Glutamatergic neuron (in vitro differentiated cells): Measurements from ENCODE around the gene GRIN1. TPM values are rescaled to one million over a fixed set of nuclear protein-coding genes. Genes with fewer than 3 reads are reported as not detected.

Experiments
- DNase-seq: peaks from one replicate; pipeline ENCODE4 v3.0.0; 2022
- H3K27ac Mint-ChIP-seq: one replicate; pipeline ENCODE4 v1.8.0; 2020; ENCODE audit warnings: mild to moderate bottlenecking, mixed read lengths, inconsistent platforms; ENCODE audit not compliant: unreplicated experiment
- H3K27me3 Mint-ChIP-seq: one replicate; pipeline ENCODE4 v1.8.0; 2020; ENCODE audit warnings: mild to moderate bottlenecking, moderate library complexity, mixed read lengths, inconsistent platforms; ENCODE audit not compliant: unreplicated experiment
- H3K36me3 Mint-ChIP-seq: one replicate; pipeline ENCODE4 v1.8.0; 2020; ENCODE audit warnings: mild to moderate bottlenecking, mixed read lengths, inconsistent platforms; ENCODE audit not compliant: unreplicated experiment
- H3K4me1 Mint-ChIP-seq: one replicate; pipeline ENCODE4 v1.8.0; 2020; ENCODE audit warnings: mild to moderate bottlenecking, low read depth, mixed read lengths, inconsistent platforms; ENCODE audit not compliant: unreplicated experiment
- H3K4me3 Mint-ChIP-seq: one replicate; pipeline ENCODE4 v1.8.0; 2020; ENCODE audit warnings: mild to moderate bottlenecking, mixed read lengths, inconsistent platforms; ENCODE audit not compliant: unreplicated experiment
- H3K9me3 Mint-ChIP-seq: one replicate; pipeline ENCODE4 v1.8.0; 2020; ENCODE audit warnings: mild to moderate bottlenecking, moderate library complexity, mixed read lengths, inconsistent platforms; ENCODE audit not compliant: unreplicated experiment
- CTCF ChIP-seq: fragments of 200-600 bp; sonication (generic); IDR thresholded peaks from one replicate; pipeline ENCODE4 v1.5.0; 2021; ENCODE audit not compliant: partially characterized antibody, unreplicated experiment
- total RNA-seq: library from RNA; stranded (reverse); fragmentation: NEBNext Ultra II Directional; extraction: Animal tissue kit (Norgen Biotek cat#: 25700); gene quantifications from one replicate; pipeline ENCODE4 v1.2.1, GENCODE V29; 2021; ENCODE audit not compliant: unreplicated experiment

GRIN1 gene
- total RNA-seq, 1 donor from 2014 or later = 5.5 TPM

GRCh38 chr9:137204731-137205125, 65.8 kb downstream of the GRIN1 start:
- TF ChIP-seq CTCF = no peak
- Mint-ChIP-seq H3K36me3 (peaks cover 5% of the 10 kb centered on the region), H3K4me3 (peak overlapping the region; percentile 97), H3K27ac (peak overlapping the region; percentile 85), H3K27me3 (peaks cover 3% of the 10 kb centered on the region), H3K9me3 (peaks cover 12% of the 10 kb centered on the region), H3K4me1 (peaks cover 13% of the 10 kb centered on the region)
- no peak for DNase-seq

DNA sequence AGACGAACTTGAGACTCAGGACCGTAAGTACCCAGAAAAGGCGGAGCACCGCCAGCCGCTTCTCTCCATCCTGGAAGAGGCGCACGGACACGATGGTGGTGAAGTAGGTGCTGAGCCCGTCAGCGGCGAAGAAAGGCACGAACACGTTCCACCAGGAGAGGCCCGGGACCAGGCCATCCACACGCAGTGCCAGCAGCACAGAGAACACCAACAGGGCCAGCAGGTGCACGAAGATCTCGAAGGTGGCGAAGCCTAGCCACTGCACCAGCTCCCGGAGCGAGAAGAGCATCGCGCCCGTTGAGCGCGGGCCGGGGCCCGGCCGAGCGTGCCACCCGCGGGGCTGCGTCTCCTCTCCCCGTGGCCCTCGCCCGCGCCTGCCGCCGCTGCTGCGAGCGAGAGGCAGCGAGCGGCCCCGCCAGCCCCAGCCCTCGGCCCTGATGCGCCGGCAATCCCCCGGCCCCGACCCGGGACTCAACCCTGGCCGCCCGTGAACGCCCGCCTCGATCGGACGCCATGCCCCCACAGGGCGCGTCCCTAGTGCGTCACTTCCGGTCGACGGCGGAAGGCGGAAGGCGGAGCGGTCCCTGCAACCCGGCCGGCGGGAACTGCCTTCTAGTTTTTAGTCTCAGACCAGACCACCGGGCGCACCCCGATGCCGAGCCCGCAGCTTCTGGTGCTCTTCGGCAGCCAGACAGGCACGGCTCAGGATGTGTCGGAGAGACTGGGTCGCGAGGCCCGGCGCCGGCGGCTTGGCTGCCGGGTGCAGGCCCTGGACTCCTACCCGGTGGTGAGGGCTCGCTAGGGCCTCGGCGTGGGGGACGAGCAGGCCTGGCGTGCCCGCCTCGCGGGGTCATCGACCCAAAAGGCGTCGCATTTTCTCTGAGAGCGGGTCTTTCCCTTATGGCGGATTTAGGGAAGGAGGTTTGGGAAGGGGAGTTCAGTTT, 66.4 kb downstream of the GRIN1 start, which contains the start of the genes NDOR1 and TMEM203:
Gene NDOR1, plus strand, starts transcription at position 575 of the 944 bp plus-strand sequence. Its CDS starts 78 bp downstream, at position 653.
Gene TMEM203, minus strand, starts transcription at position 523 of the 944 bp plus-strand sequence. Its CDS starts 234 bp downstream, at position 289.
- Mint-ChIP-seq H3K27ac (peak within 1 kb of the TSS; percentile 85), H3K27me3 (peaks cover 3% of the 10 kb centered on the region), H3K4me1 (peaks cover 13% of the 10 kb centered on the region), H3K9me3 (peaks cover 12% of the 10 kb centered on the region), H3K4me3 (peak within 1 kb of the TSS; percentile 97), H3K36me3 (peaks cover 5% of the 10 kb centered on the region)
- TF ChIP-seq CTCF = no peak
- peak; percentile 96 for DNase-seq

GRCh38 chr9:137206602-137207001, 67.6 kb downstream of the GRIN1 start:
- no peak for TF ChIP-seq CTCF
- Mint-ChIP-seq H3K27ac (no peak overlapping the region), H3K9me3 (peaks cover 9% of the 10 kb centered on the region), H3K4me3 (peak overlapping the region; percentile 93), H3K36me3 (peaks cover 10% of the 10 kb centered on the region), H3K4me1 (peaks cover 13% of the 10 kb centered on the region), H3K27me3 (peaks cover 5% of the 10 kb centered on the region)
- no peak for DNase-seq

GRCh38 chr9:137211532-137211931, 72.6 kb downstream of the GRIN1 start:
- Mint-ChIP-seq H3K27ac (no peak overlapping the region), H3K9me3 (peaks cover 7% of the 10 kb centered on the region), H3K4me1 (peaks cover 3% of the 10 kb centered on the region), H3K36me3 (peaks cover 10% of the 10 kb centered on the region), H3K4me3 (no peak overlapping the region), H3K27me3 (peaks cover 7% of the 10 kb centered on the region)
- no peak for DNase-seq
- TF ChIP-seq CTCF = no peak

- Mint-ChIP-seq H3K36me3 (peaks cover 6% of the 10 kb centered on the region), H3K9me3 (peaks cover 2% of the 10 kb centered on the region), H3K27me3 (peaks cover 7% of the 10 kb centered on the region), H3K4me1 (peaks cover 1% of the 10 kb centered on the region), H3K4me3 (no peak overlapping the region), H3K27ac (no peak overlapping the region)
- TF ChIP-seq CTCF = no peak
- DNase-seq = no peak
Observed at GRCh38 chr9:137212520-137212919, 73.6 kb downstream of the GRIN1 start.
